GM12878 (cell line): Measurements from ENCODE around the gene BRICD5. TPM values are rescaled to one million over a fixed set of nuclear protein-coding genes. Genes with fewer than 3 reads are reported as not detected.

Experiments
- ATAC-seq: fragments of 200-7000 bp; cut with Tn5 transposase; 3 replicates; pipeline ENCODE4 v1.9.1; 2020; ENCODE audit warnings: mild to moderate bottlenecking, moderate library complexity
- BruUV-seq: library from RNA; stranded (reverse); fragments of 400-500 nt; replicated peaks from 2 replicates; lab custom pipeline; 2021; lab: Mats Ljungman, UMichigan
- CTCF ChIA-PET: fragments of 300-600 bp; sonication (Branson Sonifier 250); formaldehyde crosslinking; extraction: SDS; loops from one replicate; lab custom pipeline; 2021; ENCODE audit warnings: inconsistent platforms; lab: Yijun Ruan, JAX
- POLR2A ChIA-PET: fragments of 350-600 bp; formaldehyde crosslinking; extraction: SDS; loops from one replicate; lab custom pipeline; 2021; ENCODE audit warnings: inconsistent platforms; lab: Charles Lee
- RAD21 ChIA-PET: fragments of 300-600 bp; sonication (Branson Sonifier 250); formaldehyde crosslinking; loops from one replicate; lab custom pipeline; 2023; ENCODE audit warnings: antibody characterized with exemption; ENCODE audit not compliant: unreplicated experiment; lab: Charles Lee
- SMC1A ChIA-PET: fragments of 300-600 bp; sonication (Branson Sonifier 250); formaldehyde crosslinking; loops from one replicate; lab custom pipeline; 2023; ENCODE audit not compliant: unreplicated experiment, uncharacterized antibody; lab: Charles Lee
- DNase-seq: peaks from one replicate; pipeline ENCODE4 v3.0.0-alpha.2; 2011; ENCODE audit warnings: low read depth, low spot score
- FAIRE-seq: peaks from 3 replicates; lab custom pipeline; 2011; peaks lifted over from hg19 to GRCh38; lab: Jason Lieb, UNC
- H2AFZ ChIP-seq: 2 replicates; pipeline ENCODE4 v1.6.0; 2011; ENCODE audit warnings: low read depth, low read length, control low read depth; ENCODE audit not compliant: control insufficient read depth
- H3K27ac ChIP-seq: 2 replicates; pipeline ENCODE4 v1.5.1; 2011; ENCODE audit warnings: control low read depth; ENCODE audit not compliant: control insufficient read depth, insufficient read depth
- H3K27me3 ChIP-seq, 2 experiments: replicated peaks in 1 of 2; 2 replicates each; pipeline versions ENCODE4 v1.6.0 to v1.6.1; 2011; ENCODE audit warnings: low read length in 1 of 2; ENCODE audit not compliant: control insufficient read depth in 2 of 2, insufficient read depth in 2 of 2
- H3K36me3 ChIP-seq, 2 experiments: 2 replicates each; pipeline ENCODE4 v1.5.1; 2011; ENCODE audit warnings: low read length in 1 of 2; ENCODE audit not compliant: control insufficient read depth in 2 of 2, insufficient read depth in 2 of 2
- H3K4me1 ChIP-seq: 2 replicates; pipeline ENCODE4 v1.6.1; 2011; ENCODE audit warnings: mild to moderate bottlenecking, low read length, moderate library complexity, mixed read lengths; ENCODE audit not compliant: control insufficient read depth, insufficient read depth
- H3K4me2 ChIP-seq: 2 replicates; pipeline ENCODE4 v1.6.0; 2011; ENCODE audit warnings: control low read depth; ENCODE audit not compliant: control insufficient read depth, insufficient read depth
- H3K4me3 ChIP-seq: fragments of 200-600 bp; sonication (generic); 2 replicates; pipeline ENCODE4 v1.5.1; 2016
- H3K79me2 ChIP-seq: 2 replicates; pipeline ENCODE4 v1.6.0; 2011; ENCODE audit warnings: low read length; ENCODE audit not compliant: control insufficient read depth, insufficient read depth
- H3K9ac ChIP-seq: 2 replicates; pipeline ENCODE4 v1.8.0; 2011; ENCODE audit warnings: low read length, control low read depth, mixed read lengths; ENCODE audit not compliant: control insufficient read depth, insufficient read depth
- H3K9me3 ChIP-seq: replicated peaks from 3 replicates; pipeline ENCODE4 v1.5.1; 2011; ENCODE audit warnings: mild to moderate bottlenecking, low read length; ENCODE audit not compliant: control insufficient read depth, insufficient read depth
- H4K20me1 ChIP-seq: 2 replicates; pipeline ENCODE4 v1.6.0; 2011; ENCODE audit not compliant: control insufficient read depth, insufficient read depth
- BHLHE40 ChIP-seq, 2 experiments: fragments of 450-650 bp in 1 of 2; IDR thresholded peaks; 2 replicates each; pipeline ENCODE4 v1.6.1; 2011 to 2017; ENCODE audit warnings: low read depth in 2 of 2, borderline replicate concordance in 1 of 2, improper control_type of control experiment in 1 of 2, low read length in 1 of 2, mild to moderate bottlenecking in 1 of 2
- EZH2 ChIP-seq: IDR thresholded peaks from 2 replicates; pipeline ENCODE4 v1.6.1; 2012; ENCODE audit warnings: low read depth, mild to moderate bottlenecking, control low read depth, inconsistent platforms, low read length, borderline replicate concordance; ENCODE audit not compliant: control insufficient read depth
- FOXK2 ChIP-seq: fragments of 450-650 bp; IDR thresholded peaks from 2 replicates; pipeline ENCODE4 v1.6.1; 2017; ENCODE audit warnings: mild to moderate bottlenecking, moderate library complexity
- MEF2A ChIP-seq: IDR thresholded peaks from 2 replicates; pipeline ENCODE4 v1.6.1; 2011; ENCODE audit warnings: low read depth, mild to moderate bottlenecking, low read length, moderate library complexity; ENCODE audit not compliant: insufficient read depth
- WGBS: methylation state at CpG from one replicate; pipeline ENCODE4 v1.1.6; 2016; ENCODE audit warnings: low lambda C conversion rate; ENCODE audit not compliant: insufficient replicate concordance, insufficient coverage; ENCODE audit errors: missing lambda C conversion rate; 5-methylcytosine and 5-hydroxymethylcytosine counted together
- in situ Hi-C: fragments of 300-500 bp; cut with MboI; formaldehyde crosslinking; loops from 9 replicates; pipeline ENCODE4 v1.14.3; 2018; ENCODE audit warnings: mixed read lengths
- intact Hi-C: fragments of 100-400 bp; cut with micrococcal nuclease; formaldehyde crosslinking; loops from one replicate; pipeline ENCODE4 v1.14.2; 2022; ENCODE audit not compliant: unreplicated experiment
- polyA plus RNA-seq, 11 experiments: library from polyadenylated mRNA; depleted of rRNA in 4 of 11; unstranded in 6 of 11; stranded (reverse) in 5 of 11; fragments of >200 nt; fragmentation: Nextera tagmentation in 4 of 11; fragmentation: Illumina TruSeq in 1 of 11; extraction: Ambion mirVana in 4 of 11; extraction: Trizol in 1 of 11; gene quantifications; 1 replicate in 1 of 11; 2 replicates in 10 of 11; pipeline versions ENCODE4 v1.2.1 to v1.2.3, GENCODE V29; 2011 to 2016; ENCODE audit warnings: inconsistent platforms in 2 of 11, missing spikeins in 2 of 11, low read depth in 1 of 11
- total RNA-seq, 4 experiments: library from RNA; depleted of rRNA in 3 of 4; stranded (reverse); fragments of >200 nt in 3 of 4; fragmentation: Illumina TruSeq in 1 of 4; extraction: Trizol in 1 of 4; gene quantifications; 2 replicates each; pipeline versions ENCODE4 v1.2.1 to v1.2.3, GENCODE V29; 2013 to 2021
- TF ChIP-seq, protein P1 (sequence below): IDR thresholded peaks from 2 replicates; pipeline ENCODE4 v1.6.1; 2012; ENCODE audit warnings: low read depth, low read length, improper control_type of control experiment

The BRICD5 gene
- total and polyA plus RNA-seq, 10 of the 15 experiments (the other 5 are each of a cell fraction or from before 2014, with no cell fraction given): 0.58 to 11.6 (median 1.5) TPM; not detected in 1

DNA sequence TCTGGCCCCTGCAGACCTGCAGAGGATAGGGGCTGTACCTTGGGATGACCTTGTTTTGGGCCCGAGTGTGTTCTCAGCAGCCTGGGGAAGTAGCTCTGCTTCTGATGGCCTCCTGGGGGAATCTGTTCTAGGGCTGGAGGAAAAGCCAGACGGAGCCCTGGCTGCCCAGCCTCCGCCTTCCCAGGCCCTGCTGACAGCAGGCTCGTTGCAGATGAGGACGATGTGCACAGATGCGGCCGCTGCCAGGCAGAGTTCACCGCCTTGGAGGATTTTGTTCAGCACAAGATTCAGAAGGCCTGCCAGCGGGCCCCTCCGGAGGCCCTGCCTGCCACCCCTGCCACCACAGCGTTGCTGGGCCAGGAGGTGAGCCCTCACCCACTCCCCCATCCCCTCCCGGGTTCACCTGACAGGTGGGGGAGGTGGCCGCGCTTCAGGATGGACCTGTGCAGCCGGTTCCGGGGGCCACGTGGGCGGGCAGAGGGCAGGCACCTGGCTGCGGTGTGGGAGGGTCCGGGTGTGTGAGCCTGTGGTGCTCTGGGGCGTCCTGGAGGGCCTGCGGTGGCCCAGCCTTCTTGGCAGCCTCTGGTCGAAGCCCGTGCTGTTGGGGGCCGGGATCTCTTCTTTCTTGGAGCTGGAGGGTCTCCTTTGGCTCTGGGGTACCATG lies 17.6 kb upstream of the BRICD5 start:
- 92% methylated on average over 25 of the region's 25 CpGs for WGBS
- ChIA-PET POLR2A (no interaction called here), RAD21 (no interaction called here), CTCF (no interaction called here), SMC1A (no interaction called here)
- Histone ChIP-seq H3K9ac (no peak overlapping the region), H4K20me1 (no peaks in the 10 kb centered on the region), H3K4me1 (peaks cover 5% of the 10 kb centered on the region; the same call in 1 of the 2 replicates), H2AFZ (no peak overlapping the region), H3K36me3 (peaks cover 4 to 30% of the 10 kb centered on the region in 2 experiments; a peak in 3 of 4 replicates), H3K9me3 (no peaks in the 10 kb centered on the region), H3K4me3 (no peak overlapping the region), H3K27ac (no peak overlapping the region), H3K79me2 (peaks cover 27% of the 10 kb centered on the region), H3K27me3 (no peaks in the 10 kb centered on the region), H3K4me2 (no peak overlapping the region)
- TF ChIP-seq EZH2: no peak
- no peak for DNase-seq
- intact Hi-C loops (no loop called here), in situ Hi-C loops (no loop called here)
- no peak for FAIRE-seq
- BruUV-seq: no TSS peak
- no peak for ATAC-seq

DNA sequence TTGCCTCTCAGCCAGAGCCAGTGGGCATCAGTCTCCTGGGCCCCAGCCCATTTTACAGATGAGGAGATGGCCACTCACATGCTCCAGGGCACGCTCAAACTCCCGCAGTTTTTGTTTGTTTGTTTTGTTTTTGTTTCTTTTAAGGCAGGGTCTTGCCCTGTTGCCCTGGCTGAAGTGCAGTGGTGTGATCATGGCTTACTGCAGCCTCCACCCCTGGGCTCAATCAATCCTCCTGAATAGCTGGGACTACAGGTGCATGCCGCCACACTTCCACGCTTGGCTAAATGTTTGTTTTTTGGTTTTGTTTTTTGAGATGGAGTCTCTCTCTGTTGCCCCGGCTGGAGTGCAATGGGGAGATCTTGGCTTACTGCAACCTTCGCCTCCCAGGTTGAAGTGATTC lies 16.3 kb upstream of the BRICD5 start:
- ChIA-PET RAD21 (no interaction called here), SMC1A (interaction anchor here (1.6 kb wide), 1 partner anchor 25 kb away, joined by 3 read pairs; the partner anchor contains the start of gene ECI1), CTCF (interaction anchor here (1.1 to 1.6 kb wide), 2 partner anchors 24 to 171 kb away, joined by 3 read pairs; partner anchors contain the start of gene ECI1), POLR2A (interaction anchor here (2.1 kb wide), 1 partner anchor 12 kb away, joined by 7 read pairs; the partner anchor contains the start of gene PGP)
- Histone ChIP-seq H3K4me2 (no peak overlapping the region), H3K4me3 (no peak overlapping the region), H4K20me1 (no peaks in the 10 kb centered on the region), H3K9me3 (no peaks in the 10 kb centered on the region), H3K79me2 (peaks cover 27% of the 10 kb centered on the region), H2AFZ (no peak overlapping the region)
- in situ Hi-C loops: no loop called here
- WGBS: 94% methylated on average over 6 of the region's 6 CpGs
- ATAC-seq (no peak), FAIRE-seq (no peak)
- intact Hi-C loops: no loop called here
- TF ChIP-seq FOXK2 (no peak), BHLHE40 (IDR thresholded peaks at IDR 0.05; ENCODE audit: borderline replicate concordance in 1 of 2, low read depth in 2 of 2, low read length in 1 of 2) (no peak), MEF2A (no peak)
- TF ChIP-seq, protein P1, sequence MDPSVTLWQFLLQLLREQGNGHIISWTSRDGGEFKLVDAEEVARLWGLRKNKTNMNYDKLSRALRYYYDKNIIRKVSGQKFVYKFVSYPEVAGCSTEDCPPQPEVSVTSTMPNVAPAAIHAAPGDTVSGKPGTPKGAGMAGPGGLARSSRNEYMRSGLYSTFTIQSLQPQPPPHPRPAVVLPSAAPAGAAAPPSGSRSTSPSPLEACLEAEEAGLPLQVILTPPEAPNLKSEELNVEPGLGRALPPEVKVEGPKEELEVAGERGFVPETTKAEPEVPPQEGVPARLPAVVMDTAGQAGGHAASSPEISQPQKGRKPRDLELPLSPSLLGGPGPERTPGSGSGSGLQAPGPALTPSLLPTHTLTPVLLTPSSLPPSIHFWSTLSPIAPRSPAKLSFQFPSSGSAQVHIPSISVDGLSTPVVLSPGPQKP: no peak
- TF ChIP-seq, all 136 proteins: peak for 0
- no peak for DNase-seq
- Histone ChIP-seq H3K4me1 (peaks cover 5% of the 10 kb centered on the region; the same call in 1 of the 2 replicates), H3K27me3 (no peaks in the 10 kb centered on the region), H3K36me3 (peaks cover 4 to 23% of the 10 kb centered on the region in 2 experiments; a peak in 3 of 4 replicates), H3K27ac (no peak overlapping the region), H3K9ac (no peak overlapping the region)
- no TSS peak for BruUV-seq
